ENCODE data around the gene SSPN.

GRCh38 chr12:26212988-26213387, 17.6 kb downstream of the SSPN start:
- no peak for TF ChIP-seq BHLHE40 (IDR thresholded peaks at IDR 0.05; ENCODE audit: borderline replicate concordance)
- TF ChIP-seq FOXM1 (IDR thresholded peaks at IDR 0.05; ENCODE audit: borderline replicate concordance): no peak
- TF ChIP-seq SP1 (IDR thresholded peaks at IDR 0.05): no peak
- no peak for TF ChIP-seq HDGF (IDR thresholded peaks at IDR 0.05; ENCODE audit: borderline replicate concordance)
- TF ChIP-seq L3MBTL2 (conservative IDR thresholded peaks at IDR 0.05): no peak
- no peak for TF ChIP-seq SUZ12 (IDR thresholded peaks at IDR 0.05)
- no peak for TF ChIP-seq ARNT (IDR thresholded peaks at IDR 0.05)
- no peak for TF ChIP-seq FOXK2 (IDR thresholded peaks at IDR 0.05)
- TF ChIP-seq ELF4 (IDR thresholded peaks at IDR 0.05): no peak

All from HEK293T (cell line).